GM21360 (cell line): ENCODE data around the gene TLR8.

ENCODE experiments used
- ATAC-seq: cut with Tn5 transposase; IDR thresholded peaks from one replicate; pipeline ENCODE4 v1.9.1; 2021; ENCODE audit warnings: mild to moderate bottlenecking, moderate library complexity; ENCODE audit not compliant: unreplicated experiment

The TLR8 gene

GRCh38 chrX:12906046-12906761 lies at the start of gene TLR8:
Gene TLR8, plus strand, starts transcription at chrX:12906620. Its CDS starts 87 bp downstream, at chrX:12906707.
- no peak for ATAC-seq

- no peak for ATAC-seq
These were observed 41.1 kb upstream of the TLR8 start for GRCh38 chrX:12865359-12865758.

- ATAC-seq = peak; percentile 37
These were observed 39.7 kb upstream of the TLR8 start, which contains the start of gene TLR7 for GRCh38 chrX:12866451-12867377. Gene TLR7, plus strand, starts transcription at chrX:12867072. Its CDS starts 507 bp downstream, at chrX:12867579.

- ATAC-seq = no peak
These were observed 38.7 kb upstream of the TLR8 start for GRCh38 chrX:12867685-12868084.

GRCh38 chrX:12868747-12869146 lies 37.7 kb upstream of the TLR8 start:
- peak; percentile 43 for ATAC-seq

- no peak for ATAC-seq
These were observed 35.2 kb upstream of the TLR8 start for GRCh38 chrX:12871257-12871656.

GRCh38 chrX:12872741-12873140 lies 33.7 kb upstream of the TLR8 start:
- ATAC-seq = no peak

GRCh38 chrX:12874581-12874980 lies 31.8 kb upstream of the TLR8 start:
- ATAC-seq = no peak

GRCh38 chrX:12877386-12877785 lies 29.0 kb upstream of the TLR8 start:
- no peak for ATAC-seq

GRCh38 chrX:12878536-12878935 lies 27.9 kb upstream of the TLR8 start:
- no peak for ATAC-seq

GRCh38 chrX:12881914-12882313 lies 24.5 kb upstream of the TLR8 start:
- ATAC-seq = no peak

GRCh38 chrX:12885508-12885907 lies 20.9 kb upstream of the TLR8 start:
- no peak for ATAC-seq

- no peak for ATAC-seq
These were observed 19.9 kb upstream of the TLR8 start for GRCh38 chrX:12886545-12886944.

- no peak for ATAC-seq
These were observed 19.3 kb upstream of the TLR8 start for GRCh38 chrX:12887141-12887540.

- ATAC-seq = no peak
These were observed 18.7 kb upstream of the TLR8 start for GRCh38 chrX:12887767-12888166.

- peak; percentile 60 for ATAC-seq
These were observed 16.0 kb upstream of the TLR8 start for GRCh38 chrX:12890467-12890866.

- ATAC-seq = no peak
These were observed 15.2 kb upstream of the TLR8 start for GRCh38 chrX:12891171-12891570.

GRCh38 chrX:12891915-12892506 lies 14.4 kb upstream of the TLR8 start:
- peak; percentile 60 for ATAC-seq

GRCh38 chrX:12892716-12893115 lies 13.7 kb upstream of the TLR8 start:
- no peak for ATAC-seq

GRCh38 chrX:12894074-12895030 lies 12.1 kb upstream of the TLR8 start:
- no peak for ATAC-seq
